GM23338 (cell line): ENCODE measurements around the gene APOA1.

ENCODE experiments used
- CREB1 ChIP-seq: fragments of 250-450 bp; sonication (Bioruptor Pico); IDR thresholded peaks from 2 replicates; pipeline ENCODE4 v1.5.0; 2020; ENCODE audit warnings: low read depth, mild to moderate bottlenecking, moderate library complexity
- CTCF ChIP-seq, 2 experiments: fragments of 200-600 bp in 1 of 2; sonication (generic) in 1 of 2; conservative IDR thresholded peaks; 2 replicates each; pipeline versions ENCODE4 v1.5.1 to v1.6.1; 2016 to 2017; ENCODE audit warnings: antibody characterized with exemption in 2 of 2, low read depth in 2 of 2, mild to moderate bottlenecking in 2 of 2, moderate library complexity in 1 of 2
- ETS1 ChIP-seq: IDR thresholded peaks from 2 replicates; pipeline ENCODE4 v1.6.1; 2016; ENCODE audit warnings: antibody characterized with exemption
- EZH2 ChIP-seq: fragments of 200-600 bp; sonication (generic); IDR thresholded peaks from one replicate; pipeline ENCODE4 v1.8.0; 2017; ENCODE audit warnings: antibody characterized with exemption, mild to moderate bottlenecking, low read depth; ENCODE audit not compliant: unreplicated experiment
- EZH2phosphoT487 ChIP-seq: fragments of 200-600 bp; sonication (generic); IDR thresholded peaks from one replicate; pipeline ENCODE4 v1.8.1; 2018; ENCODE audit warnings: antibody characterized with exemption; ENCODE audit not compliant: unreplicated experiment
- JUNB ChIP-seq: IDR thresholded peaks from one replicate; pipeline ENCODE4 v1.6.1; 2016; ENCODE audit warnings: antibody characterized with exemption; ENCODE audit not compliant: unreplicated experiment
- NANOG ChIP-seq: IDR thresholded peaks from 2 replicates; pipeline ENCODE4 v1.6.1; 2016; ENCODE audit warnings: antibody characterized with exemption, borderline replicate concordance
- POLR2AphosphoS5 ChIP-seq: IDR thresholded peaks from 2 replicates; pipeline ENCODE4 v1.6.1; 2016; ENCODE audit warnings: antibody characterized with exemption, low read depth
- REST ChIP-seq: IDR thresholded peaks from one replicate; pipeline ENCODE4 v1.6.1; 2018; ENCODE audit warnings: antibody characterized with exemption; ENCODE audit not compliant: unreplicated experiment
- STAT1 ChIP-seq: IDR thresholded peaks from one replicate; pipeline ENCODE4 v1.6.1; 2016; ENCODE audit warnings: antibody characterized with exemption; ENCODE audit not compliant: unreplicated experiment
- ZNF114 ChIP-seq: fragments of 250-450 bp; sonication (Bioruptor Pico); IDR thresholded peaks from 2 replicates; pipeline ENCODE4 v1.5.0; 2020; ENCODE audit warnings: mild to moderate bottlenecking, moderate library complexity
- ZNF331 ChIP-seq: fragments of 250-450 bp; sonication (Bioruptor Pico); IDR thresholded peaks from 2 replicates; pipeline ENCODE4 v1.5.0; 2020; ENCODE audit warnings: low read depth, mild to moderate bottlenecking, moderate library complexity

DNA sequence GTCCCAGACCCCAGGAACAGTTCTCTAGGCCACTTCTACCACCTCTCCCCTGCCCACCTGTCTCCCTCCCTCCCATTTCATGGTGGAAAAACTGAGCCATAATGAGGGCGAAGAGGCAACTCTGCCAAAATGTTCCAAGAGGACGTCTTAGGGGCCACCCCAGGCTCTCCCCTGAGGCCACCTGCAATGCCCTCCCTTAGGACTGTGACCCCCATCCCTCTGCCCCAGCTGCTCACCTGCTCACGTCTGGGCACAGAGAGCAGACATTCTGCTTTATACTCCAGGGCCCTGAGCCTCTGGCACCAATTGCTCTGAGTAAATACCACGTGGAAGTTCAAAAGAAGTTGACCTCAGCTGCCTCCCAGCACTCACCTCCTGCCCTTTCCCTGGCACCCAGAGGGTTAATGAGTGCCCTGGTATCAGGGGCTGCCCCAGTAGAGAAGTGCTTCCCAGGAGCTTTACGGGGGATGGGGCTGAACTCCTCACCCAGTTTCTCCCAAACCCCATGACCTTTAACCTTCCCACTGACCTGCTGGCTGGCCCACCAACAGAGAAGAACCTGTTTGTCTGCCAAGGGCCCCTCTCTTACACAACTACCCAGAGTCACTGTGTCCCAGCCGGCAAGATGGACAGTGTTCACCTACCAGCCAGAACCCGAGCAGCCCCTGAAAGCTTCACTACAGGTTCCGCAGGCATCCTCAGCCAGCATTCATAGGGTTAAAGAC lies 45.1 kb downstream of the APOA1 start:
- TF ChIP-seq CTCF (conservative IDR thresholded peaks at IDR 0.05; ENCODE audit: low read depth in 2 of 2) (no peak), EZH2 (no peak), POLR2AphosphoS5 (no peak), REST (no peak), NANOG (no peak), STAT1 (no peak), ZNF114 (CRISPR knock-in tag) (no peak), EZH2phosphoT487 (no peak), CREB1 (no peak), JUNB (no peak), ETS1 (no peak), ZNF331 (CRISPR knock-in tag) (no peak)
